GM12875 (cell line): ENCODE results near the gene ABHD12.

Source experiments
- H3K4me3 ChIP-seq: one replicate; pipeline ENCODE4 v1.5.1; 2011; ENCODE audit warnings: low read depth, low read length, control low read depth
- CTCF ChIP-seq: IDR thresholded peaks from 2 replicates; pipeline ENCODE4 v1.5.1; 2011; ENCODE audit warnings: low read depth, mild to moderate bottlenecking, control low read depth, inconsistent platforms, low read length, moderate library complexity, borderline replicate concordance; ENCODE audit not compliant: insufficient read depth

The ABHD12 gene

GRCh38 chr20:25380945-25381614 lies 9.6 kb downstream of the ABHD12 start:
- no peak for TF ChIP-seq CTCF
- no peak overlapping the region for H3K4me3 ChIP-seq

DNA sequence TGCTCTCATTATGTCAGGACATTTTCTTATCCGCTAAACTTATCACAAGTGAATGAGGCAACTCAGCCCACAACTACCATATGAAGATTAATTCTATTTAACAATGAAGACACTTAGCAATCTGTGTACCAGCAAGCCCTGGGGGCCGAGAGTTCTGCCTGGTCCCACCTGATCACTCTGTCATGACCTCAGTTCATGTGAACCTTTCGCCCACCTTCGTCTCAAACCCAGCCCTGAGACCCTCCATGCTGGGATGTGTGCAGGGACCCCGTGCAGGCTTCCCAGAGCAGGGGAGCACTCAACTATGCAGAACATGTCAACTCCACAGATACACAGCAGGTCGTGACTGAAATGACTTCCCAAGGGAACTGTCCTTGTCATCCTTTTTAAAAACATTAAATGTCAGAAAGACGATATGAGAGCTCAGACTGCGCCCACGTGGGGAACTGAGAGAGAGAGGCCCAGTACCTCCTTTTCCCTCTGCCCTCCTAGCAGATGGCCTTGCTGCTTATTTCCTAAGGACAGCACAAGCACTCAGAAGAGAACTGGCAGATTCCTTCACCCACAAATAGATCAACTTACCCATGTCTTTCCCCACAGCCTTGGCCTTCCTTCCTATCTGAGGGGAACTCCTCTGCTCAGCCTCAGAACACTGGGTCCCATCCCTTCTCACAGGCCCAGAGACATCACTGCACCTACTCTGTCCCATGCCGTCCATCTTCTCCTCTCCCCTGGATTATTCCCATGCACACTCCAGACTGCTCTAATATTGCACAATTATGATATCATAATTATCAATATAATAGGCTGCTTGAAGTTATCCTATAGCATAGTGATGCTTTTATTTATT lies 11.5 kb downstream of the ABHD12 start:
- no peak overlapping the region for H3K4me3 ChIP-seq
- TF ChIP-seq CTCF = no peak

- H3K4me3 ChIP-seq = no peak overlapping the region
- TF ChIP-seq CTCF = no peak
Observed at GRCh38 chr20:25378189-25378883, 12.3 kb downstream of the ABHD12 start.

- no peak for TF ChIP-seq CTCF
Observed at GRCh38 chr20:25376886-25377285, 13.7 kb downstream of the ABHD12 start.

GRCh38 chr20:25376236-25376635 lies 14.4 kb downstream of the ABHD12 start:
- no peak overlapping the region for H3K4me3 ChIP-seq
- TF ChIP-seq CTCF = no peak

More at GRCh38 chr20:25376886-25377285, 13.7 kb downstream of the ABHD12 start:
- no peak overlapping the region for H3K4me3 ChIP-seq

GRCh38 chr20:25374842-25375241 lies 15.8 kb downstream of the ABHD12 start:
- TF ChIP-seq CTCF = no peak
- H3K4me3 ChIP-seq = no peak overlapping the region
